Lower lobe of right lung (tissue), 2 donors: ENCODE measurements around the gene KLRC2. TPM values are rescaled to one million over a fixed set of nuclear protein-coding genes. Genes with fewer than 3 reads are reported as not detected.
"Not testable (repeated sequence)": the region's sequence is repeated elsewhere in the genome, so short reads cannot be mapped to it uniquely, and the experiment has no call there.

ENCODE experiments used
- ATAC-seq, 2 donors: fragments of 200-7000 bp; cut with Tn5 transposase; one replicate each; pipeline ENCODE4 v1.9.1; 2020 to 2022; ENCODE audit warnings: mild to moderate bottlenecking in 2 of 2, moderate library complexity in 2 of 2
- DNase-seq: peaks from one replicate; pipeline ENCODE4 v3.0.0-alpha.2; 2020
- H3K27ac ChIP-seq: fragments of 200-600 bp; one replicate; pipeline ENCODE4 v1.8.0; 2022
- H3K27me3 ChIP-seq: fragments of 200-600 bp; one replicate; pipeline ENCODE4 v1.8.0; 2022; ENCODE audit warnings: low read depth
- H3K36me3 ChIP-seq: fragments of 200-600 bp; one replicate; pipeline ENCODE4 v1.8.0; 2022; ENCODE audit warnings: mild to moderate bottlenecking
- H3K4me1 ChIP-seq: fragments of 200-600 bp; one replicate; pipeline ENCODE4 v1.8.0; 2022
- H3K4me3 ChIP-seq: fragments of 200-600 bp; one replicate; pipeline ENCODE4 v1.8.0; 2022; ENCODE audit warnings: mild to moderate bottlenecking
- H3K9me3 ChIP-seq: fragments of 200-600 bp; one replicate; pipeline ENCODE4 v1.8.0; 2022
- CTCF ChIP-seq: fragments of 200-600 bp; IDR thresholded peaks from one replicate; pipeline ENCODE4 v1.8.0; 2022; ENCODE audit warnings: antibody characterized with exemption, mild to moderate bottlenecking
- intact Hi-C: fragments of 100-400 bp; cut with DNase I; formaldehyde crosslinking; loops from one replicate; pipeline ENCODE4 v1.11.0; 2022
- long read RNA-seq: library from polyadenylated mRNA; unstranded; transcript quantifications from one replicate; pipeline ENCODE4 v2.0.0, GENCODE V29; 2021
- total RNA-seq: library from RNA; stranded (reverse); fragmentation: NEBNext Ultra II Directional; extraction: Animal tissue kit (Norgen Biotek cat#: 25700); gene quantifications from one replicate; pipeline ENCODE4 v1.2.1, GENCODE V29; 2021
- donor health status: DM: no; HTN: yes; CAD: no; lungs with severe emphysema.

Gene KLRC2
- total RNA-seq = not detected
- long read RNA-seq = 0 reads

DNA sequence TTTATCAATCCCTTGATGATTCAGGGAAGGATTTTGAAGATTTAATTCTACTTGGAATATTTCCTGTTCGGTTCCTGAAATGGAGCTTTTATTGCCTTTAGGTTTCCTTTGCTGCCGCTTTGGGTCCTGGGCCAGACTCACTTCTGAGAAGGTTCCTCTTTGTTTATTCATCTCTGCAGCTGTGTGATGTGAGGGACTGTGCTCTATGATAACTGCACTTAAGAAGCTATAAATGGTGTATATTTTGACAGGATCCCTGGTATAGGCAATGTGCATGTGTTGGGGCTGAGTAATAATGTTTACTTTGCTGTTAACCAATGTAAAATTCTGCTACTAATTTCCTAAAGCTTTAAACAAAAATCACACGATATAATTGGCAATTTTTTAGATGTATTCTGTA, at the start of gene KLRC2:
Gene KLRC2, minus strand, starts transcription at position 195 of the 400 bp plus-strand sequence. Its CDS starts 24 bp downstream, at position 171.
- intact Hi-C loops, H3K27me3 ChIP-seq, DNase-seq, H3K9me3 ChIP-seq, H3K4me1 ChIP-seq, H3K4me3 ChIP-seq, H3K27ac ChIP-seq, ATAC-seq, H3K36me3 ChIP-seq: not testable (repeated sequence)

DNA sequence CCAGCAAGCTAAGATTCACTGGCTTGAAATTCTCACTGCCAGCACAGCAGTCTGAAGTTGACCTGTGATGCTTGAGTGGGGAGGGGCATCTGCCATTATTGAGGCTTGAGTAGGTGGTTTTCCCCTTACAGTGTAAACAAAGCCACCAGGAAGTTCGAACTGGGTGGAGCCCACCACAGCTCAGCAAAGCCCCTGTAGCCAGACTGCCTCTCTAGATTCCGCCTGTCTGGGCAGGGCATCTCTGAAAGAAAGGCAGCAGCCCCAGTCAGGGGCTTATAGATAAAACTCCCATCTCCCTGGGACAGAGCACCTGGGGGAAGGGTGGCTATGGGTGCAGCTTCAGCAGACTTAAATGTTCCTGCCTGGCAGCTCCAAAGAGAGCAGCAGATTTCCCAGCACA, 46.1 kb upstream of the KLRC2 start:
- H3K9me3 ChIP-seq, DNase-seq, H3K4me3 ChIP-seq, ATAC-seq, H3K27ac ChIP-seq, H3K36me3 ChIP-seq, H3K4me1 ChIP-seq, H3K27me3 ChIP-seq, intact Hi-C loops: not testable (repeated sequence)

DNA sequence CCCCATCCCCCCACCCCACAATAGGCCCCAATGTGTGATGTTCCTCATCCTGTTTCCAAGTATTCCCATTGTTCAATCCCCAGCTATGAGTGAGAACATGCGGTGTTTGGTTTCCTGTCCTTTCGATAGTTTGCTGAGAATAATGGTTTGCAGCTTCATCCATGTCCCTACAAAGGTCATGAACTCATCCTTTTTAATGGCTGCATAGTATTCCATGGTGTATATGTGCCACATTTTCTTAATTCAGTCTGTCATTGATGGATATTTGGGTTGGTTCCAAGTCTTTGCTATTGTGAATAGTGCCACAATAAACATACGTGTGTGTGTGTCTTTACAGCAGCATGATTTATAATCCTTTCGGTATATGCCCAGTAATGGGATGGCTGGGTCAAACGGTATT, 37.0 kb upstream of the KLRC2 start:
- ATAC-seq, H3K27ac ChIP-seq, H3K4me3 ChIP-seq, DNase-seq, H3K27me3 ChIP-seq, H3K36me3 ChIP-seq, H3K4me1 ChIP-seq, intact Hi-C loops, H3K9me3 ChIP-seq: not testable (repeated sequence)

- no peaks in the 10 kb centered on the region for H3K9me3 ChIP-seq
- no peak overlapping the region for H3K27ac ChIP-seq
Observed at GRCh38 chr12:10469701-10470100, 33.9 kb upstream of the KLRC2 start.

GRCh38 chr12:10466311-10466710, 30.5 kb upstream of the KLRC2 start:
- intact Hi-C loops = no loop called here
- H3K9me3 ChIP-seq = no peaks in the 10 kb centered on the region
- no peak for ATAC-seq

More at GRCh38 chr12:10469701-10470100, 33.9 kb upstream of the KLRC2 start:
- Histone ChIP-seq H3K4me1 (no peaks in the 10 kb centered on the region), H3K4me3 (no peak overlapping the region), H3K36me3 (no peaks in the 10 kb centered on the region), H3K27me3 (no peaks in the 10 kb centered on the region)
- intact Hi-C loops = no loop called here
- DNase-seq (no peak), ATAC-seq (no peak)
- TF ChIP-seq CTCF = no peak

GRCh38 chr12:10457760-10458159, 21.9 kb upstream of the KLRC2 start:
- ATAC-seq = no peak
- H3K27ac ChIP-seq = no peak overlapping the region
- intact Hi-C loops = no loop called here
- no peak for DNase-seq
- TF ChIP-seq CTCF = no peak
- H3K36me3 ChIP-seq = no peaks in the 10 kb centered on the region
- no peaks in the 10 kb centered on the region for H3K4me1 ChIP-seq
- no peaks in the 10 kb centered on the region for H3K27me3 ChIP-seq
- no peak overlapping the region for H3K4me3 ChIP-seq
- H3K9me3 ChIP-seq = peaks cover 26% of the 10 kb centered on the region

More at GRCh38 chr12:10466311-10466710, 30.5 kb upstream of the KLRC2 start:
- Histone ChIP-seq H3K36me3 (no peaks in the 10 kb centered on the region), H3K4me1 (no peaks in the 10 kb centered on the region), H3K27ac (no peak overlapping the region), H3K4me3 (no peak overlapping the region), H3K27me3 (no peaks in the 10 kb centered on the region)
- TF ChIP-seq CTCF = no peak
- no peak for DNase-seq

DNA sequence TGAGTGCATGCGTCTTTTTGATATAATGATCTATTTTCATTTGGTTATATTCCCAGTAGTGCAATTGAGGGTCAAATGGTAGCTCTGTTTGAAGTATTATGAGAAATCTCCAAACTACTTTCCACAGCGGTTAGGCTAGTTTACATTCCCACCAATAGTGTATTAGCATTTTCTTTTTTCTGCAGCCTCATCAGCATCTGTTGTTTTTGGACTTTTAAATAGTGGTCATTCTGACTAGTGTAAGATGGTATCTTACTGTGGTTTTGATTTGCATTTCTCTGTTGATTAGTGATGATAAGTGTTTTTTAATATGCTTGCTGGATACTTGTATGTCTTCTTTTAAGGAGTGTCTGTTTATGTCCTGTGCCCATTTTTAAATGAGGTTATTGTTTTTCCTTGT, 21.0 kb upstream of the KLRC2 start:
- H3K27ac ChIP-seq = no peak overlapping the region
- peaks cover 26% of the 10 kb centered on the region for H3K9me3 ChIP-seq
- H3K36me3 ChIP-seq = no peaks in the 10 kb centered on the region
- H3K4me1 ChIP-seq = no peaks in the 10 kb centered on the region
- DNase-seq = no peak
- H3K27me3 ChIP-seq = no peaks in the 10 kb centered on the region
- TF ChIP-seq CTCF = no peak
- no peak for ATAC-seq
- no peak overlapping the region for H3K4me3 ChIP-seq
- intact Hi-C loops = no loop called here
